Mucosa of descending colon (tissue), 3 donors: ENCODE data around the gene PLAAT3. TPM values are rescaled to one million over a fixed set of nuclear protein-coding genes. Genes with fewer than 3 reads are reported as not detected.
"Not testable (repeated sequence)": the region's sequence is repeated elsewhere in the genome, so short reads cannot be mapped to it uniquely, and the experiment has no call there.

ENCODE experiments used
- ATAC-seq: fragments of 200-7000 bp; cut with Tn5 transposase; one replicate; pipeline ENCODE4 v1.9.1; 2020; ENCODE audit warnings: mild to moderate bottlenecking, moderate library complexity
- DNase-seq, 3 donors: peaks; one replicate each; pipeline ENCODE4 v3.0.0-alpha.2; 2020
- H3K36me3 ChIP-seq: fragments of 200-600 bp; one replicate; pipeline ENCODE4 v1.8.0; 2021; ENCODE audit warnings: low read depth, mild to moderate bottlenecking
- H3K4me1 ChIP-seq: fragments of 200-600 bp; one replicate; pipeline ENCODE4 v1.8.0; 2021; ENCODE audit warnings: low read depth, mild to moderate bottlenecking
- H3K4me3 ChIP-seq: fragments of 200-600 bp; one replicate; pipeline ENCODE4 v1.8.0; 2021; ENCODE audit warnings: mild to moderate bottlenecking
- H3K9me3 ChIP-seq: fragments of 200-600 bp; one replicate; pipeline ENCODE4 v1.8.0; 2021; ENCODE audit warnings: mild to moderate bottlenecking
- CTCF ChIP-seq: fragments of 200-600 bp; IDR thresholded peaks from one replicate; pipeline ENCODE4 v1.8.0; 2022; ENCODE audit warnings: antibody characterized with exemption, mild to moderate bottlenecking
- intact Hi-C, 2 donors: fragments of 100-400 bp; cut with DNase I in 1 of 2; cut with micrococcal nuclease in 1 of 2; formaldehyde crosslinking; loops; one replicate each; pipeline versions ENCODE4 v1.11.0 to v1.11.1; 2022; cut with DNase I, micrococcal nuclease
- total RNA-seq, 3 donors: library from RNA; stranded (reverse); fragmentation: NEBNext Ultra II Directional in 2 of 3; extraction: Animal tissue kit (Norgen Biotek cat#: 25700) in 2 of 3; gene quantifications; one replicate each; pipeline versions ENCODE4 v1.2.1 to v1.2.4, GENCODE V29; 2021 to 2023
- donor health status: DM: no; HTN: no; CAD: no; lungs with moderate emphysema.
- donor health status: DM: no; HTN: no; CAD: no.
- donor health status: DM: no; HTN: yes; CAD: no.

PLAAT3 gene
- total RNA-seq, 3 donors from 2014 or later = 15.1 to 58.5 (median 26.7) TPM

- H3K9me3 ChIP-seq = no peaks in the 10 kb centered on the region
- no peaks in the 10 kb centered on the region for H3K4me1 ChIP-seq
- intact Hi-C loops = no loop called here
- DNase-seq = no peak
- no peaks in the 10 kb centered on the region for H3K36me3 ChIP-seq
- no peak overlapping the region for H3K4me3 ChIP-seq
- no peak for TF ChIP-seq CTCF
- no peak for ATAC-seq
Observed at GRCh38 chr11:63641727-63642126, 27.5 kb upstream of the PLAAT3 start.

GRCh38 chr11:63639199-63639832 is 25.1 kb upstream of the PLAAT3 start:
- DNase-seq (no peak), ATAC-seq (no peak)
- Histone ChIP-seq H3K4me3 (no peak overlapping the region), H3K9me3 (no peaks in the 10 kb centered on the region), H3K4me1 (no peaks in the 10 kb centered on the region), H3K36me3 (no peaks in the 10 kb centered on the region)
- TF ChIP-seq CTCF = no peak
- intact Hi-C loops = loop anchor here in 1 of 2 donors (10.0 kb wide), 1 partner anchor 165 kb away; no protein-coding TSS in a partner anchor

DNA sequence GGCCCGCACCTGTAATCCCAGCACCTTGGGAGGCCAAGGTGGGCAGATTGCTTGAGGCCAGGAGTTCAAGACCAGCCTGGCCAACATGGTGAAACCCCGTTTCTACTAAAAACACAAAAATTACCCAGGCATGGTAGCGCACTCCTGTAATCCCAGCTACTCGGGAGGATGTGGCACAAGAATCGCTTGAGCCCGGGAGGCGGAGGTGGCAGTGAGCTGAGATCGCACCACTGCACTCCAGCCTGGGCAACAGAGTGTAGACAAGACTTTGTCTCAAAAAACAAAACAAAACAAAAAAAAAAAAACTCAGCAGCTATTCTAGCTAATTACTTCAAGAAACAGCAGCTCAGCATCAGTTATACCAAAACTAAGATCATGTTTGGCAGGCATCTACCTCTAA is 24.2 kb upstream of the PLAAT3 start:
- not testable (repeated sequence) for H3K36me3 ChIP-seq, H3K9me3 ChIP-seq, DNase-seq, H3K4me1 ChIP-seq, H3K4me3 ChIP-seq, ATAC-seq
- intact Hi-C loops = loop anchor here in 1 of 2 donors (10.0 kb wide), 1 partner anchor 164 kb away; no protein-coding TSS in a partner anchor

- peak in 2 of 3 donors; percentile 57 to 72 for DNase-seq
- ATAC-seq = peak; percentile 87
- TF ChIP-seq CTCF = peak; percentile 51
- intact Hi-C loops = loop anchor here (2.0 to 10.0 kb wide), 2 partner anchors 157 to 161 kb away; no protein-coding TSS in a partner anchor
- H3K4me3 ChIP-seq = no peak overlapping the region
- no peaks in the 10 kb centered on the region for H3K9me3 ChIP-seq
- H3K4me1 ChIP-seq = peaks cover 5% of the 10 kb centered on the region
- no peaks in the 10 kb centered on the region for H3K36me3 ChIP-seq
Observed at GRCh38 chr11:63635762-63636465, 21.7 kb upstream of the PLAAT3 start.

DNA sequence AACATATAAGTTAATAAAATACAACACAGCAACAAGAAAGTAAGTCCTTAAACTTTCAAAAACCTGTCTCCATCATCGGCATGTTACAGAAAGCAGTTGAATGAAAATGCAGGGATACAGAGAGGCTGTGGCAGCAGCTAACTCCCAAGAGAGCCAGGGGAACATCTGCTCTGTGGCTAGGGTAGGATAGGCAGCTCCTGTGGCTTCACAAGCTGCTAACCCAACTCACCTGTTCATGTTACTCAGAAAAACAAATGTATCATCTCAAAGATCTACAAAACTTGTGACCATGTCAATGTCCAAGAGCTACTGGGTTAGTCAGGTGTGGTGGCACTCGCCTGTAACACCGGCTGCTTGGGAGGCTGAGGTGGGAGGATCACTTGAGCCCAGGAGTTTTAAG is 15.2 kb upstream of the PLAAT3 start:
- H3K4me3 ChIP-seq = no peak overlapping the region
- no peaks in the 10 kb centered on the region for H3K9me3 ChIP-seq
- H3K36me3 ChIP-seq = peaks cover 4% of the 10 kb centered on the region
- ATAC-seq (no peak), DNase-seq (no peak)
- TF ChIP-seq CTCF = no peak
- intact Hi-C loops = no loop called here
- H3K4me1 ChIP-seq = peaks cover 5% of the 10 kb centered on the region

GRCh38 chr11:63623513-63624140 is 9.4 kb upstream of the PLAAT3 start:
- ATAC-seq (no peak), DNase-seq (no peak)
- Histone ChIP-seq H3K4me3 (no peak overlapping the region), H3K9me3 (no peaks in the 10 kb centered on the region), H3K36me3 (peaks cover under 1% of the 10 kb centered on the region), H3K4me1 (no peaks in the 10 kb centered on the region)
- no peak for TF ChIP-seq CTCF
- intact Hi-C loops = no loop called here
